A549 (cell line): ENCODE measurements around the gene CHST11.
"Not testable (repeated sequence)": the region's sequence is repeated elsewhere in the genome, so short reads cannot be mapped to it uniquely, and the experiment has no call there.

ENCODE experiments used
- ATOH8 ChIP-seq: fragments of 250-450 bp; sonication (Bioruptor Pico); IDR thresholded peaks from 2 replicates; pipeline ENCODE4 v1.5.0; 2020; ENCODE audit warnings: low read depth, mild to moderate bottlenecking, moderate library complexity
- BCL3 ChIP-seq: fragments of >200 bp; sonication (Bioruptor Twin); formaldehyde crosslinking; IDR thresholded peaks from 3 replicates; pipeline ENCODE4 v1.6.1; 2016
- CBX8 ChIP-seq: fragments of 200-600 bp; sonication (generic); IDR thresholded peaks from 2 replicates; pipeline ENCODE4 v1.6.1; 2016
- CTCF ChIP-seq: fragments of >200 bp; sonication (Bioruptor Twin); formaldehyde crosslinking; IDR thresholded peaks from 3 replicates; pipeline ENCODE4 v1.5.1; 2016
- FOXS1 ChIP-seq: fragments of 250-450 bp; sonication (Bioruptor Pico); IDR thresholded peaks from 2 replicates; pipeline ENCODE4 v1.5.0; 2020; ENCODE audit warnings: mild to moderate bottlenecking, moderate library complexity
- POLR2A ChIP-seq: IDR thresholded peaks from 2 replicates; pipeline ENCODE4 v1.6.1; 2012; ENCODE audit warnings: mild to moderate bottlenecking, low read length

DNA sequence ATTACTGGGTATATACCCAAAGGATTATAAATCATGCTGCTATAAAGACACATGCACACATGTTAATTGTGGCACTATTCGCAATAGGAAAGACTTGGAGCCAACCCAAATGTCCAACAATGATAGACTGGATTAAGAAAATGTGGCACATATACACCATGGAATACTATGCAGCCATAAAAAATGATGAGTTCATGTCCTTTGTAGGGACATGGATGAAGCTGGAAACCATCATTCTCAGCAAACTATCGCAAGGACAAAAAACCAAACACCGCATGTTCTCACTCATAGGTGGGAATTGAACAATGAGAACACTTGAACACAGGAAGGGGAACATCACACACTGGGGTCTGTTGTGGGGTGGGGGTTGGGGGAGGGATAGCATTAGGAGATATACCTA is 117.6 kb downstream of the CHST11 start:
- TF ChIP-seq POLR2A; BCL3; FOXS1 (CRISPR knock-in tag); ATOH8 (CRISPR knock-in tag); CTCF; CBX8: not testable (repeated sequence)
